Measurements from ENCODE around the gene ARMC12. TPM values are rescaled to one million over a fixed set of nuclear protein-coding genes. Genes with fewer than 3 reads are reported as not detected.

Gene ARMC12
- total and polyA plus RNA-seq, 12 donors, result 0.29 to 44.7 (median 1.2) TPM; not detected in 1

- 66 to 83% (median 73%) methylated on average over 6 of the region's 6 CpGs for WGBS, 4 donors
- Histone ChIP-seq H3K27me3 (peaks cover 12% of the 10 kb centered on the region), H3K4me1 (replicated peaks in 1 of 2) (peaks cover 6 to 7% of the 10 kb centered on the region in 2 donors), H3K27ac (no peak overlapping the region), H3K9me3 (replicated peaks in 1 of 3) (no peaks in the 10 kb centered on the region), H3K36me3 (replicated peaks in 1 of 2) (no peaks in the 10 kb centered on the region), H3K4me3 (no peak overlapping the region)
- intact Hi-C loops (cut with DNase I), result no loop called here
- TF ChIP-seq POLR2A (IDR thresholded peaks at IDR 0.05), result no peak
- TF ChIP-seq, protein P1, sequence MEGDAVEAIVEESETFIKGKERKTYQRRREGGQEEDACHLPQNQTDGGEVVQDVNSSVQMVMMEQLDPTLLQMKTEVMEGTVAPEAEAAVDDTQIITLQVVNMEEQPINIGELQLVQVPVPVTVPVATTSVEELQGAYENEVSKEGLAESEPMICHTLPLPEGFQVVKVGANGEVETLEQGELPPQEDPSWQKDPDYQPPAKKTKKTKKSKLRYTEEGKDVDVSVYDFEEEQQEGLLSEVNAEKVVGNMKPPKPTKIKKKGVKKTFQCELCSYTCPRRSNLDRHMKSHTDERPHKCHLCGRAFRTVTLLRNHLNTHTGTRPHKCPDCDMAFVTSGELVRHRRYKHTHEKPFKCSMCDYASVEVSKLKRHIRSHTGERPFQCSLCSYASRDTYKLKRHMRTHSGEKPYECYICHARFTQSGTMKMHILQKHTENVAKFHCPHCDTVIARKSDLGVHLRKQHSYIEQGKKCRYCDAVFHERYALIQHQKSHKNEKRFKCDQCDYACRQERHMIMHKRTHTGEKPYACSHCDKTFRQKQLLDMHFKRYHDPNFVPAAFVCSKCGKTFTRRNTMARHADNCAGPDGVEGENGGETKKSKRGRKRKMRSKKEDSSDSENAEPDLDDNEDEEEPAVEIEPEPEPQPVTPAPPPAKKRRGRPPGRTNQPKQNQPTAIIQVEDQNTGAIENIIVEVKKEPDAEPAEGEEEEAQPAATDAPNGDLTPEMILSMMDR (IDR thresholded peaks at IDR 0.05), result no peak
- DNase-seq, result no peak
Observed at GRCh38 chr6:35775031-35775430, 38.2 kb downstream of the ARMC12 start.

DNA sequence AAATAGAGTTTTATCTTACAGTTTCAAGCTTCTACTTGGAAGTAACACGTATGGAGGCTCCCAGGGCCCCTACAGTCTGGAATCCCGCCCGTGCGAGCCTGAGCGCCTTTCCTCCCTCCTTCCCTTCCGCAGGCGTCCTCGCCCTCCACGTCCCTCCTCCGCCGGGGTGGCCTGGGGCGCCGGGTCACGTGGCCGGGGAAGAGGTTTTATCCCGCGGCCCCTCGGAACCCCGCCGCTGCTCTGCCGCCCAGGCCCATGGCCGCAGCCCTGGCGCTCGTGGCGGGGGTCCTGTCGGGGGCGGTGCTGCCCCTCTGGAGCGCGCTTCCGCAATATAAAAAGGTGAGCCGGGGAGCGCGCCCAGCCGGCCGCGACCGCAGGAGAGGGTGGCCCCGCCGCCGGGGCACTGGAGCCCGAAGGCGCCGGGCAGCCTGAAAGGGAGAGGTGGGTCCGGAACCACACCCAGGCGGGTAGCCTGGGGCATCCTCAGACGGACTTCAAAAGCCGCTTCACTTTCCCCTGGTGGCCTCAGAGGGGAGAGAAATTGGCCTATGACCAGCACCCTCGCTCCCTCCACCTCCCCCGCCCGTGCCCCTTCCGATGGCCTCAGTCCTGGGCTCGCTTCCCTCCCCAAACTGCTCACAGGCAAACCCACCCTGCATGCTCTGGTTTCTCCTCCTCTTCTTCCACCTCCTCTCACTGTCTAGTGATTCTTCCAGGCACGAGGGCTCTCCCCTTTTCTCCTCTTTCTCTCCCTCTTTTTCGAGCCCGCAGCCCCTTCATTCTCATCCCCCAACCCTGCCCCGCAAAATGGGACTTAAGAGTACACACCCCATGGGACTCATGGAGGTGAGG, 39.8 kb downstream of the ARMC12 start, which contains the start of gene CLPSL2:
TSS of gene CLPSL2 (plus strand) at position 235 of the 852 bp plus-strand sequence. CDS start at position 256, 21 bp downstream.
- DNase-seq, result no peak
- Histone ChIP-seq H3K4me3 (peak within 1 kb of the TSS in 2 of 4 donors; percentile 10 to 67), H3K27me3 (peaks cover 12% of the 10 kb centered on the region), H3K9me3 (replicated peaks in 1 of 3) (no peaks in the 10 kb centered on the region), H3K4me1 (replicated peaks in 1 of 2) (peaks cover 6 to 7% of the 10 kb centered on the region in 2 donors), H3K36me3 (replicated peaks in 1 of 2) (no peaks in the 10 kb centered on the region), H3K27ac (no peak within 1 kb of the TSS)
- intact Hi-C loops (cut with DNase I), result no loop called here
- TF ChIP-seq, protein P1 (IDR thresholded peaks at IDR 0.05), result no peak
- no peak for TF ChIP-seq POLR2A (IDR thresholded peaks at IDR 0.05)
- 4 to 13% (median 4%) methylated on average over 23 to 56 of the region's 56 CpGs for WGBS, 4 donors

DNA sequence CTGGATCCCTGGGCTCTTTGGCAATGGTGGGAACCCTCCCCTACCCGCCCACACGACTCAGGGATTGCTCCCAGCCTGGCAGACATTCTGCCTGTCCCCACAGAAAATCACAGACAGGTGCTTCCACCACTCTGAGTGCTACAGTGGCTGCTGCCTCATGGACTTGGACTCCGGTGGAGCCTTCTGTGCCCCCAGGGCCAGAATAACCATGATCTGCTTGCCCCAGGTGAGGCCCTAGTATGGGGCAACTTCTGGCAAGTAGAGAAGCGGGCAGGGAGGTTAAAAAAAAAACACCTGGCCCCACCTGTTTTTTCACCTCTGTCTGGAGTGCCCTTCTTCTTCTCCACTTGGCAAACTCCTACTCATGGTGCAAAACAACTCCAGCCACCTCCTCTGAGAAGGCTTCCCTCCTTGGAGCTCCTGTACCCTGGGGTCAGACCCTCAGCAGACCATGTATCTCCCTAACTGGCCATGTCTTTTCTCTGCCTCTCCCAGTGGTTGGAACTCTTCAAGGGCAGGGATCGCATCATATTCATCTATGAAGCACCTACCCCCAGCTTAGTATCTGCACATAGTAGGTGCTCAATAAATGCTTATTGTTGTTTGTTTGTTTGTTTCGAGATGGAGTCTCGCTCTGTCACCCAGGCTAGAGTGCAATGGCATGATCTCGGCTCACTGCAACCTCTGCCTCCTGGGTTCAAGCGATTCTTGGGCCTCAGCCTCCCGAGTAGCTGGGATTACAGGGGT, 40.7 kb downstream of the ARMC12 start:
- H3K36me3 ChIP-seq (replicated peaks in 1 of 2), result no peaks in the 10 kb centered on the region
- 75 to 85% (median 76%) methylated on average over 7 to 10 of the region's 10 CpGs for WGBS, 4 donors
- H3K27me3 ChIP-seq, result peaks cover 12% of the 10 kb centered on the region
- peaks cover 6 to 7% of the 10 kb centered on the region in 2 donors for H3K4me1 ChIP-seq (replicated peaks in 1 of 2)
- intact Hi-C loops (cut with DNase I), result no loop called here
- no peak overlapping the region for H3K4me3 ChIP-seq
- TF ChIP-seq POLR2A (IDR thresholded peaks at IDR 0.05), result no peak
- TF ChIP-seq, protein P1 (IDR thresholded peaks at IDR 0.05), result no peak
- H3K9me3 ChIP-seq (replicated peaks in 1 of 3), result no peaks in the 10 kb centered on the region
- no peak for DNase-seq
- no peak overlapping the region for H3K27ac ChIP-seq

DNA sequence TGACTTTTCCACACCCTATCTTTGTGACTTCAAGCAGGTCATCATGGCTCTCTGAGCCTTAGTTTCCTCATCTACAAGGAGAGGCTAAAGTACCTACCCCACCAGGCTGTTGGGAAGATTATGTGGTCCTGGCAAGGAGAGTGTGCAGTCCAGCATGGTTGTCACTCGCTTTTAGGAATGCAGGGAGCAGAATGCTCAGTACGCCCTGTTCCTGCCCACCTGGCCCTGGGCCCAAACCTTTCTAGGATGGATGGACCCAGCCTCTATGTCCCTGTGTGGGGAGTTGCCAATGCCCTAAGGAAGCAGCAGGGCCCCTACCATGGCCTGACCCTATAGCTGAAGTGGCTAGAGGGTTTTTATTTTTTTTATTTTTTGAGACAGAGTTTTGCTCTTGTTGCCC, 41.6 kb downstream of the ARMC12 start:
- Histone ChIP-seq H3K27ac (no peak overlapping the region), H3K4me1 (replicated peaks in 1 of 2) (peaks cover 6 to 7% of the 10 kb centered on the region in 2 donors), H3K4me3 (no peak overlapping the region), H3K27me3 (peaks cover 12% of the 10 kb centered on the region), H3K9me3 (replicated peaks in 1 of 3) (no peaks in the 10 kb centered on the region), H3K36me3 (replicated peaks in 1 of 2) (no peaks in the 10 kb centered on the region)
- WGBS, 4 donors, result 85 to 94% (median 89%) methylated on average over 2 of the region's 2 CpGs
- no peak for DNase-seq
- intact Hi-C loops (cut with DNase I), result no loop called here
- no peak for TF ChIP-seq POLR2A (IDR thresholded peaks at IDR 0.05)
- TF ChIP-seq, protein P1 (IDR thresholded peaks at IDR 0.05), result no peak
